ENCODE data around the gene ZNF816.
A peak's percentile ranks its signal among the peaks of the same experiment; 100 is the strongest.
"Not testable (repeated sequence)": the region's sequence is repeated elsewhere in the genome, so short reads cannot be mapped to it uniquely, and the experiment has no call there.

The ZNF816 gene
- total RNA-seq: 3.4 to 12.9 reads per million in 2 donors

DNA sequence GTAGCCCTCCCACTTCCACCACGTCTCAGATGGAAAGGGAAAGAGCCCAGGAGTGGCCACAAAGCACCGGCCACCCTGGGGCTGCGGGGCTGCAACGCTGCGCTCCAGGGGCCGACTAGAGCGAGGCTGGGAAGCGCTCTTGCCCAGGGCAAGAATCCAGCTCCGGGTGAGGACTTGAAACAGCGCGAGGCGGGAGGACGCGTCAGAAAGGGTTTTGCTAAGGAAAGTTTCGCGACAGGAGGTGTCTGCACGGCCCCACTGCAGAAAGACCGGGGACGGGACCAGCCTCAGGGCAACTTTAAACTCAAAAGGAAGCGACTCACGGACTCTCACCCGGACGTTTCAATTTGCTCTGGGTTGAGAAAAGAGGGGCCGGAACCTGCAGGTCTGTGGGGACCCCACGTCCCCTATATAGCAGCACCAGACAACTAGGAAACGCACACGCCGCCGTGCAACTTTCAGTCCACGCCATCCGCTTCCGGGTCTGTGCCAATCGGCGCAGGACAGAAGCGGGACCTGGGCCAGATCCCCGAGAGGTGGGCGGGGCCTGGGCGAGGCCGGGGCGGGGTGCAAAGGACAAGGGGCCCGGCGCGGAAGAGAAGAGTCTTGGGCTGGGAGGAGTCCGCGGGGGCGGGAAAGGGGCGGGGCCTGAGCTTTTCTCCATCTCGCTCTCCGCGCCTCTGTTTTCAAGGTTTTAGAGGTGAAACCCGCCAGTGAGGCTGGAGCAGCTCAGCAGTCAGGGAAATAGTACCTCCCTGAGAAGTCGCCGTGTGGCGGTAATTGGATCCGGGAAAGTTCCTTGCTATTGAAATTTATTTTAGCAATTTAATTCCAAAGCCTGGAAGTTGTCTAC is at the start of gene ZNF816:
Gene ZNF816, minus strand, starts transcription at position 488 of the 853 bp plus-strand sequence. CDS start 6,792 bp downstream, outside the sequence.
- DNase-seq: peak; percentile 94 to 99 (median 98)

DNA sequence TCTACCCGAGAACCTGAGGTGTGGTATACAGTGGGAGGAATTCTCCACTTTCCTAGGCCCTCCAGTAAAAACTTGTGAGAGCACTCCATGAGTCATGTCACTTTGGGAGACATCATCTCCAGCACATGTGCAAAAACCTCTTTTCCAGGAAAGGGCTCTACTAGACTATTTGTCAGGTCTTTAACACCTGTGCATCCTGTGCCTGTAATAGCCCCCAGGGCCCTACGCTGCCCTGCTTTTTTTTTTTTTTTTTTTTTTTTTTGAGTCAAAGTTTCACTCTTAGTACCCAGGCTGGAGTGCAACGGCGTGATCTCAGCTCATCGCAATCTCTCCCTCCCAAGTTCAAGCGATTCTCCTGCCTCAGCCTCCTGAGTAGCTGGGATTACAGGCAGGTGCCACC is 49.3 kb upstream of the ZNF816 start:
- DNase-seq: no peak

DNA sequence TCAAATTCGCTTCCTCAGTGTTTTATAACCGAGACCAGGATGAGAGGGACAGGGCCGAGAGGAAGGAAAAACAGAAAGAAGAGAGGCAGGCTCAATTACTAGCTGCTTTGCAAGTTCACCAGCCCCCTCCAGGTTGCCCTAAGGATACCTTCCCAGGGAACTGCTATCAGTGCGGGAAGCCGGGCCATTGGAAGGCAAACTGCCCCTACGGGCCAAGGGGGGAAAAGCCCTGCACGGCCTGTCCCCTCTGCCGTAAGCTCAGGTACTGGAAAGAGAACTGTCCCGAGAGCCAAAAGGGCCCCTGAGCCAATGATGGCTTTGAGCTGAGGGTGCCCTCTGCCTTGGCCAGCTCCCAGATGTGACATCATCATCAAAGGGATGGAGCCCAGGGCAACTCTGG is 47.8 kb upstream of the ZNF816 start:
- DNase-seq: no peak

DNA sequence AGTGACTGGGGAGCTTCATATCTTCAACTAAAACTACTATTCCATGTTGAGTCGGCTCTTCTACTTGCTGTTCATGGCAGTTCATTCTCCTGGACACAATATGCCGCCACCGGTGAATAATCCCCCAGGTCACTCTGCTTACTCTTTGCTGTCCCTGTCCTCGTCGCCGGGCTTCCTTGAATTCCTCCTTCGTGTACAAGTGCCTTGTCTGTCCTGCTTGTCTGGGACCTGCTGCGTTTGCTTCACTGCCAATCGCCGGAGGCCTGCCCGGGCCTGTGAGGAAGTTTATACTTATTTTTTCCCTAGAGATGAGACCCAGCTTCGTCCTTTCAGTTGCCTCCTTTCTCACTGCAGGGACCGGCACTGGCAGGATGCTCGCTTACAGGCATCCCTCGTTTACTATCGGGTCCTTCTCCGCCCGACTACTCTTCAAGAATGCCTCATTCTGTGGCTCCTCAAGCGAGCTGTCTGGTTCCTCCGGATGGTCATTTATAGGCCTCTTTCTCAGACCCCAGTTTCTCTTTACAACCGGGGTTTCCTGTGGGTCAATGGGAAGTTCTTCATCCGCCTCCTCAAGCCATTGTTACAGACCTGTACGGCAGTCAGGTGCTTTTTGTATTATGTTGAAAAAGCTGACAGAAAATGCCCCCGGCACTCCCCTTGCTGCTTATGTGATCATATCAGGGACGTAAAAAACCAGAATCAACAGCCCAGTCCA is 45.5 kb upstream of the ZNF816 start:
- DNase-seq: no peak

DNA sequence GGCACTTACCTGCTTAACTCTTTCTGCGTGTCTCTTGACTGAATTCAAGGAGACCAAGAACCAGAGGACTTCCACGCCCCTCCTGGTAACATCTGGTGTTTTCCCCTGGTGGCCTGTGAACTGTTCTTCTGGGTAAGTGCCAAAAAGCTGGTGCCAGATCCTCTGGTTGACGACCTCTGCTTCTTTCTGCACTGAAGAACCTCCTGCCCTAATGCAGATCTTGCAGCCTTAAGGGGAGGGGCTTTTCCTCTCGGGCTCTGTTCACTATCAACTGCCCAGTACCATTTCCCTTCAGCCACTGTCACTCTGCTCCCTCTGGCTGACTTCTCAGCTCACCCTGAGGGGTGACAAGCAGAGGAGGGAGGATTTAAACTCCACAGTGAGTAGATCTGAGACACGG is 44.9 kb upstream of the ZNF816 start:
- DNase-seq: no peak

DNA sequence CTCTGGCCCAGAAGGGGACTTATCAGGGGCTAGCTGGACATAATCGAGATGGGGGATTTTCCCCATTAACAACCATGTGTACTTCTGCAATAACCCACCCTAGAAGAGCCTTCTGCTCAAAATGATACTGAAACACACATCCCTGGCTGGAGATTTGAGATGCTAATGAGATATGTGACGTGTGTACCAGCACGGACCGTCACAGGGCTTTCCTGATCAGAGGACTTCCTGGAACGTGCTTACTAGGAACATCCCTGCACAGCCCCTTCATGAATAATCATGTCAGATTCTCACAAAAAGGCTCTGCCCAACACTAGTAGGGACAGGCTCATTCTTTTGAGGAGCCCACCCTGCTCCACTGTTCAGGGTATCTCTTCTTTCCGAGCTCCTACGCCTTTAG is 44.5 kb upstream of the ZNF816 start:
- DNase-seq: no peak

DNA sequence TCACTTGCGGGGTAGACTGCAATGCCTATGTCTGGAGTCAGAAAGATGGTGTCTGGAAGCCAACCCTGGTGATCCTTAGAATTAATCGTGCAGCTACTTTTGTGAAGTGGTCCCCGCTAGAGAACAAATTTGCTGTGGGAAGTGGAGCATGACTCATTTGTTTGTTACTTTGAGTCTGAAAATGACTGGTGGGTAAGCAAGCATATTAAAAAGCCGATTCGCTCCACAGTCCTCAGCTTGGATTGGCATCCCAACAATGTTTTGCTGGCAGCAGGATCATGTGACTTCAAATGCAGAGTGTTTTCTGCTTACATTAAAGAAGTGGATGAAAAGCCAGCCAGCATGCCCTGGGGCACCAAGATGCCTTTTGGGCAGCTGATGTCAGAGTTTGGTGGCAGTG is 41.6 kb upstream of the ZNF816 start:
- DNase-seq: no peak

DNA sequence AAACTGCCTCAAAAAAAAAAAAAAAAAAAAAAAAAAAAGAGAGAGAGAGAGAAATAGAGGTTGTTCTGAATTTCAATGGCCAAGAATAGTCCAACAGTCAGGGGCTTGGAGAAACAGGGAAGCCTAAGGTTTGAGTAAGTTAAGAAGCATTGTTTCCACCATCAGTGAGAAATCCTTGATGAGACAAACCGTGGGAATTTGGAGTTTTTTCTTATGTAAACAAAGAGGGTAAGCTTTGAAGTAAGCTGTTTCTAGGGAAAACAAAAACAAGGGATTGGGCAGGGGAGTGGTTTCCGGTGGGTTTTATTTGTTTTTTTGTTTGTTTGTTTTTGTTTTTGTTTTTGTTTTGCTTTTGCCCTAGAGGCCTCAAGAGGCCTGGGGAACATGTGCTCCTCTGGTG is 39.8 kb upstream of the ZNF816 start:
- no peak for DNase-seq

DNA sequence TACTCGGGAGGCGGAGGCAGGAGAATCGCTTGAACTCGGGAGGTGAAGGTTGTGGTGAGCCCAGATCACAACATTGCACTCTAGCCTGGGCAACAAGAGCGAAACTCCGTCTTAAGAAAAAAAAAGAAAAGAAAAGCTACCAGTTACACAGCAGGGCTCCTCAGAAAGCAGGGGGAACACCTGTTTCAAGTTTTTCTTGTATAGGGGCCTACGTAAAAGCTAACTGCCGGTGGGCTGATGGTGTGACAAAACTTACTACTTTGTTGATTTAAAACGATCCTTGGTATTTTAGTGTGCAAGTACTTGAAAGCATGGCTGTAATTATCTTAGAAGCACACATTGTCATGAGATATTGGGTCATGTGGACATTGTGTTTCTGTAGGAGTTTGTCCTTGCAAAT is 35.3 kb upstream of the ZNF816 start:
- no peak for DNase-seq

DNA sequence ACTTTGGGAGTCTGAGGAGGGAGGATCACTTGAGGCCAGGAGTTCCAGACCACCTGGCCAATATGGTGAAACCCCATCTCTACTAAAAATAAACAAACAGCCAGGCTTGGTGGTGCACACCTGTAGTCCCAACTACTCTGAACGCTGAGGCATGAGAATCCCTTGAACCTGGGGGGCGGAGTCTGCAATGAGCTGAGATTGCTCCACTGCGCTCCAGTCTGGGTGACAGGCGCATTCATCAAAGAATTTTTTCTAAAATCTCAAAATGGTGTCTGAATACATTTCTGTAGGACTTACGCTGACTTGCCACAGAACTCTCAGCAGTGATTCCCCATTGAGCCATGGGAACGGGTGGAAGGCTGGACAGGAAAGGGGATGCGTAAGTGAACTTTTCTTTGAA is 33.0 kb upstream of the ZNF816 start:
- no peak for DNase-seq

DNA sequence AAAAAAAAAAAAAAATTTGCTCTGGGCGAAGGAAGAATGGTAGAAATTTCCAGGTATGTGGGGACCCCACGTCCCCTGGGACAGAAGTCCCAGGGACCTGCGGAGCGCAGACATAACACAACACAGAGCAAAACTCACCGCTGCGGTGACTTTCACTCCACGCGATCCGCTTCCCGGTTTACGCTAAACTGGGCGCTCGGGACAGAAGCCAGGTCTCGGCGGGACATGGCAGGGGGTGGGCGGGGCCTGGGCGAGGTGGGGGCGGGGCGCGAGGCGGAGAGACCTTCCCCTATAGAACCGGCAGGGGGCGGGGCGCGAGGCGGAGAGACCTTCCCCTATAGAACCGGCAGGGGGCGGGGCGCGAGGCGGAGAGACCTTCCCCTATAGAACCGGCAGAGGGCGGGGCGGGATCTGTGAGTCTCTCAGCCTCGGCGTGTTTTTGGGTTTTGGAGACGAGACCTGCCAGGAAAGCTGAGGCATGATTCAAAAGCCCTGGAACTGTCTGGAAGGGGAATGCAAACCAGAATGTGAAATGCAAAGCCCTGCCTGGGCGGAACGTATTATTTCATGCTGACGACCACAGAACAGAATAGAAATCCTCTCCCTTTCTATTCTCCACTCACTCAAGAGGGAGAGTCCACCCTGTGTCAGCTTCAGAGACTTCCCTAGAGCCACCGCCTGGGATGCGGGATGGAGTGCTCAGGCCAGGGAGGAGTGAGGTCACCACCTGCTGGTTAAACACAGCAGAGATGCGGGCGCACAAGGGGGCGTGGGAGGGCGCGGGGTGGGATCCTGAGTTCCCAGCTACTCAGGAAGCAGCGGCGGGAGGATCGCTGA is 30.9 kb upstream of the ZNF816 start:
- peak; percentile 57 to 77 (median 71) for DNase-seq

DNA sequence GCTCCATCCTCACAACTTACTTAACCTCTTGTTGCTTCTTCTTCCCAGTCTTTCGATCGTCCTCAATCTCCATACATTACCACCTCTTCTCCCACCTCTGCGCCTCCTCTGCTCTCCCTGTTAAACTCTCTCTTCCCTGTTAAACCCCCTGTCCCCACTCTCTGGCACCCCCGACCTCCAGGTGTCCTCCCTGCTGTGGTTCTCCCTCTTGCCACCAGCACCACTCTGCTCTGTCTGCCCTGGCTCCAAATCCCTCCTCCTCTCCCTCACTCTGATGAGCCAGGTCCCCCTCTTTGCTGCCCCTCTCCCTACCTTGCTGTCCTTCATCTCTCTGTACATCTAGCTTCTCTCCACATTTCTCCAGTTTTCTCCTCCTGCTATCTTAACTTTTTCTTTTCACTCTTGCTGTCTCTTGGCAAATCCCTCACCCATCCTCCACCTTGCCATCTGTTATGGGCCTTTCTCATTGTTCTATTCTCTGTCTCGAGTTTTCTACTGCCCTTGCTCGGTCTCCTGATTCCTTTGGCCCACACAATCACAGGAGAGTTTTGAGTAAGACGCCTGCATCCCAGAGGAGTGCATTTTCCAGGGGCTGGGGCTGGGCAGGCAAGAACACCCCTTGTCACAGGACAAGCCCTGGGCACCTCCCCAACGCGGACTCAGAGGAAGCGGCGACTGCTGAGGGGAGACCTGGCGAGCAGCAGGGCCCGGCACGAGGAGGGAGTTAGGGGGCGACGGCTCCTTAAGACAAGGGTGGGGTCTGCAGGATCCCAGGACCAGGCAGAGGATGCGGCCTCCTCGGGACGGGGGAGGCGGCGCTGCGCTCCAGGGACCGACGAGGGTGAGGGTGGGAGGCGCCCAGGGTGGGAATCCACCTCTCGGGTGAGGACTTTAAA is 29.7 kb upstream of the ZNF816 start:
- DNase-seq: no peak

DNA sequence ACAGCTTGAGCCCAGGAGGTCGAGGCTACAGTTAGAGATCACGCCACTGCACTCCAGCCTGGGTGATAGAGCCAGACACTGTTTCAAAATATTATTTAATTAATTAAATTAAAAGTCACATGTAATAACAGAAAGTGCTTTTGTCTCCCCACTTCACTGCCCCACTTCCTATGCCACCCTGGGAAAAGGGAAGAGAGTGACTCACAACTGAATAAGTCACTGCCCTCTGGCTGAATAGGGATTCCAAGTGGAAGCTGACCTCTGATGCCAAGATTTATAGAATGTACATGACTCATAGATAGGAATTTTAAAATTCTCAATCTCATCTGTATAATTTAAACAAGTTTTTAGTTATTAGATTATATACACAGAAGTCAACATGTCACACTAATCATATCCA is 28.8 kb upstream of the ZNF816 start:
- DNase-seq: no peak

DNA sequence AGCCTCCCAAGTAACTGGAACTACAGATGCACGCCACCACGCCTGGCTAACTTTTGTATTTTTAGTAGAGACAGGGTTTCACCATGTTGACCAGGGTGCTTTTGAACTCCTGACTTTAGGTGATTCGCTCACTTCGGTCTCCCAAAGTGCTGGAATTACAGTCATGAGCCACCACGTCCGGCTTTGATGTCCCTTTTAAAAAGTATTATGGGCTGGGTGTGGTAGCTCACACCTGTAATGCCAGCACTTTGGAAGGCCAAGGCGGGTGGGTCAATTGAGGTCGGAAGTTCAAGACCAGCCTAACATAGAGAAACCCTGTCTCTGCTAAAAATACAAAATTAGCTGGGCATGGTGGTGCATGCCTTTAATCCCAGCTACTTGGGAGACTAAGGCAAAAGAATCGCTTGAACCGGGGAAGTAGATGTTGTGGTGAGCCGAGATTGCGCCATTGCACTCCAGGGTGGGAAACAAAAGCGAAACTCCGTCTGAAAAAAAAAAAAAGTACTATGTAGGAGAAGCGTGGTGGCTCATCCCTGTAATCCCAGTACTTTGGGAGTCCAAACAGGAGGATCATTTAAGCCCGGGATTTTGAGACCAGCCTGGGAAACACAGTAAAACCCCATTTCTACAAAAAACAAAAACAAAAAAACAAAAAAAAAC is 28.2 kb upstream of the ZNF816 start:
- DNase-seq: no peak

DNA sequence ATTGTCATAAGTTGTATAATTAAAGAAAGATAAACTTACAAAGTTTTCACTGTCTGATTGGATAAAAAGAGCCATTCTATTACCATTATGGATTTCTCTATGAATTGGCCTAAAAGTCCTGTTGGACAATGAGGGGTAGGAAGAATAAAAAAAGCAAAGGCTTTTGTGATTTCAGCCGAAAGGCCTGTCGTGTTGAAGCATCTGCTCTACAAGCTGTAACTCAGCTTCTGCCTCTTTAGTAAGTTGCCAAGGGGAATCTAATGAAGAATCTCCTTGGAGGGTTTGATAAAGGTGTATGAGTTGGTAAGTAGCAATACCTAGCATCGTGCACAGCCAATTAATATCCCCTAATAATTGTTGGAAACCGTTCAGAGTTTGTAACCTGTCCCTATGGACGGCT is 25.8 kb upstream of the ZNF816 start:
- no peak for DNase-seq

DNA sequence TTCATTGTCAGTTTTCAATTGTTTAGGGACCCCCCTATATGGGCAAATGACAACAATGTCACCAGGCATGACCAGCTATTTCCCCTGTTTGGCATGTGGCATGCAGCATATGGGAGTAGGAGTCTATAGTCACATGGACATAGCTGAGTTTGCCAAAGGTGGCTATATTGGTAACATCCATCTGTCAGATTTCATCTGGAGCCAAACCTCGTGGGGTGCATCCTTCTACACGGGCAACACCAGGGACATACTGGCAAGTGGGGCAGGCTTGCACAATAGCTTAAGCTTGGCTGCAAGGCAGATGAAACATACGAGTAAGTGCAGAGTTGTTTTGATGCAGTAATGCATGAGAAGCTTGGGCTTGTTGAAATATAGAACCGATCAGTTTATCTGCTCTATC is 24.5 kb upstream of the ZNF816 start:
- DNase-seq: no peak

DNA sequence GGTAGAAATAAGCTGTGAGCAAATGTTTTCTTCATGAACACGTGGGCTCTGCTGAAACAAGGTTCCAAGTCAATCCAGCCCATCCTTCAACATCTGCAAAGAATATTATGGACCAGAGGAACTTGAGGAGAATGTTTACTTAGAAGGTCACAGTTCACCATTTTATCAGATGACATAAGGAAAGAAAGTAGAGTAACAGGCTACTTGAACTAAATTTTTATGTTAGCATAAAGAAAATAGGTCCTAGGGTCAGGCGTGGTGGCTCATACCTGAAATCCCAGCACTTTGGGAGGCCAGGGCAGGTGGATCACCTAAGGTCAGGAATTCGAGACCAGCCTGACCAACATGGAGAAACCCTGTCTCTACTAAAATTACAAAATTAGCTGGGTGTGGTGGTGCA is 20.5 kb upstream of the ZNF816 start:
- DNase-seq: not testable (repeated sequence)

DNA sequence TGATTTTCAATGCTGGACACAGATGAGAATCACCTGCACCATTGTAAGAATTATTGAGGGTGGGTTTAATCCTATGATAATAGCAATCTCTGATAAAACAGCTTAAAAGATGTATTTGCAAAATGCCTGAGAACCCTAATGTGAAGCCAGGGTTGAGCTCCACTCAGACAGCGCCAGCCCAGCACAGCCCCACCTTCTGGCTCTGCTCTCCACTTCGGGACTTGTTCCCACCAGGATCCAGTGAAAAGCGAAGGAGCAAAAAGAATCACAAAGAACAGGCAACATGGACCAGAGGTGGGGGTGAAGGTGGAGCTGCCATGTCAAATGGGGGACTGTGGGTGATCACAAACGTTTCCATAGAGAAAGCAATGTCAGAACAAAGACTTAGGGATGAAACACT is 18.6 kb upstream of the ZNF816 start:
- DNase-seq: no peak

DNA sequence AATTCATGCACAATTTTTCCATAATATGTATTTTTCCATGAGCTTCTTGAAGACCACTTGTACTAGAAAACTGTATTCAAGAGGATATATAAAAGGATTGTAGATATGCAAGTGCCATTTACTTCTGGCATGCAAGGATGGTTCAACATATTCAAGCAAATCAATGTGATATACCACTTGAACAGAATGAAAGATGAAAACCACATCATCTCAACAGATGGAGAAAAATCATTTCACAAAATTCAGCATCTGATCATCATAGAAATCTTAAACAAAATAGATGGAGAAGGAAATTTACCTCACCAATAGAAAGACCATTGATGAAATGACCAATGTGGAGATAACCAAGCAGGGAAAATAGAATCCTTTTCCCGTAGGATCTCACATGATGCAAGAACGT is 5.1 kb upstream of the ZNF816 start:
- no peak for DNase-seq

DNA sequence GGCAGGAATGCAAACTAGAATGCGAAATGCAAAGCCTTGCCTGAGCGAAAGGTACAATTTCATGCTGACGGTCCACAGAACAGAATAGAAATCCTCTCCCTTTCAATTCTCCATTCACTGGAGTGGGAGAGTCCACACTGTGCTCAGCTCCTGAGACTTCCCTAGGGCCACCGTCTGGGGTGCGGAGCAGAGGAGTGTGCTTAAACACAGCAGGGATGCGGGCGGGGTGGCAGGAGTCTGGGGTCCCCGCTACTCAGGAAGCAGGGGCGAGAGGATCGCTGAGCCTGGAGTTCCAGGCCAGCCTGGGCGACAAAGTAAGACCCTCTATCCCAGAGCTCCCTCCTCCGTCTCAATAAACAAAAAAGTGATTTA is 552 bp upstream of the ZNF816 start:
- DNase-seq: peak in 1 of 5 experiments; percentile 1

DNA sequence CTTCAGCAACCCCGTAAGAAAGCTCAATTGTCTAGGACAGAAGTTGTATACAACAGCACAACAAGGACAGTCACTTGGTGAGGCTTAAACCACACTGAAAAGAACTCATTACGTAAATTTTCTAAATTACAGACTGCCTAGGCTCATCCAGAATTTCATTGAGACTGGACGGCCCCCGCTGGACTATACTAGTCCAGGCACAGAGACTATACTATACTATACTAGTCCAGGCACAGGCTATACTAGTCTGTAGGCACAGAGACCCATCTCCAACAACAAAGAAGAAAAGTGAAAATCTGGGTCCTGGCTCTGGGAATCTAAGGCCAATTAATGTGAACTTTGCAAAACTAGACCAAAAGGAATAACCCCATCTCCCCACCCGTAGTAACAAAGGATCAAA is 700 bp downstream of the ZNF816 start:
- DNase-seq: no peak
